ENCODE data around the gene DOCK2. TPM values are rescaled to one million over a fixed set of nuclear protein-coding genes. Genes with fewer than 3 reads are reported as not detected.

The DOCK2 gene
- total RNA-seq, 1 donor from 2014 or later: 13.6 TPM

- no peaks in the 10 kb centered on the region for H3K9me3 ChIP-seq (ENCODE audit: control insufficient read depth in 3 of 3, low read length in 3 of 3)
- no peaks in the 10 kb centered on the region for H3K27me3 ChIP-seq (ENCODE audit: control insufficient read depth in 3 of 3, insufficient read depth in 3 of 3, low read length in 3 of 3)
- H3K4me1 ChIP-seq (ENCODE audit: control insufficient read depth in 3 of 3, insufficient read depth in 3 of 3, low read length in 3 of 3): no peaks in the 10 kb centered on the region
- no peak overlapping the region for H3K27ac ChIP-seq (ENCODE audit: low read depth, low read length)
- H3K4me3 ChIP-seq (ENCODE audit: low read length in 3 of 3): no peak overlapping the region
- H3K9ac ChIP-seq (ENCODE audit: low read depth in 1 of 3, low read length in 3 of 3): no peak overlapping the region
- no peaks in the 10 kb centered on the region for H3K36me3 ChIP-seq (ENCODE audit: control insufficient read depth in 3 of 3, insufficient read depth in 3 of 3, low read length in 3 of 3)
Observed at GRCh38 chr5:170132269-170132975, 495.3 kb downstream of the DOCK2 start.

Small RNA genes within 50 kb of the gene (small RNA-seq; reads per million reads assigned to genes)
- not detected for gene MIR378E

Other genes starting within 250 kb of the DOCK2 start
- gene SPDL1, start 53.5 kb upstream of the DOCK2 start, total RNA-seq: 8.4 TPM